GM23248 (cell line): ENCODE data around the gene STK32B. TPM values are rescaled to one million over a fixed set of nuclear protein-coding genes. Genes with fewer than 3 reads are reported as not detected.

Experiments used
- DNase-seq: peaks from one replicate; pipeline ENCODE4 v3.0.0-alpha.2; 2015
- H2AFZ ChIP-seq: fragments of 200-600 bp; sonication (generic); 2 replicates; pipeline ENCODE4 v1.6.1; 2016; ENCODE audit warnings: antibody characterized with exemption
- H3F3A ChIP-seq: fragments of 200-600 bp; sonication (generic); 2 replicates; pipeline ENCODE4 v1.6.1; 2016; ENCODE audit warnings: mild to moderate bottlenecking, antibody characterized with exemption, mixed run types; ENCODE audit not compliant: insufficient read depth
- H3K27ac ChIP-seq: fragments of 200-600 bp; sonication (generic); 2 replicates; pipeline ENCODE4 v1.5.1; 2016; ENCODE audit warnings: mild to moderate bottlenecking
- H3K27me3 ChIP-seq: fragments of 200-600 bp; sonication (generic); replicated peaks from 2 replicates; pipeline ENCODE4 v1.6.1; 2016; ENCODE audit warnings: mild to moderate bottlenecking; ENCODE audit not compliant: insufficient read depth
- H3K36me3 ChIP-seq: fragments of 200-600 bp; sonication (generic); 2 replicates; pipeline ENCODE4 v1.6.1; 2016; ENCODE audit warnings: low read depth, mild to moderate bottlenecking
- H3K4me1 ChIP-seq: fragments of 200-600 bp; sonication (generic); 2 replicates; pipeline ENCODE4 v1.6.1; 2016; ENCODE audit warnings: mild to moderate bottlenecking; ENCODE audit not compliant: insufficient read depth
- H3K4me2 ChIP-seq: fragments of 200-600 bp; sonication (generic); one replicate; pipeline ENCODE4 v1.6.1; 2016; ENCODE audit warnings: mild to moderate bottlenecking; ENCODE audit not compliant: unreplicated experiment
- H3K4me3 ChIP-seq: fragments of 200-600 bp; sonication (generic); 2 replicates; pipeline ENCODE4 v1.5.1; 2016; ENCODE audit warnings: mild to moderate bottlenecking
- H3K79me2 ChIP-seq: fragments of 200-600 bp; sonication (generic); 2 replicates; pipeline ENCODE4 v1.6.1; 2016; ENCODE audit warnings: mild to moderate bottlenecking; ENCODE audit not compliant: insufficient read depth
- H3K9ac ChIP-seq: fragments of 200-600 bp; sonication (generic); 2 replicates; pipeline ENCODE4 v1.6.1; 2016; ENCODE audit warnings: mild to moderate bottlenecking
- H3K9me2 ChIP-seq: fragments of 200-600 bp; sonication (generic); 2 replicates; pipeline ENCODE4 v1.6.1; 2016; ENCODE audit warnings: mixed run types, mild to moderate bottlenecking, moderate library complexity; ENCODE audit not compliant: insufficient read depth
- H3K9me3 ChIP-seq: fragments of 200-600 bp; sonication (generic); one replicate; pipeline ENCODE4 v1.6.1; 2017; ENCODE audit warnings: low read depth
- H4K20me1 ChIP-seq: fragments of 200-600 bp; sonication (generic); 2 replicates; pipeline ENCODE4 v1.6.0; 2016; ENCODE audit not compliant: insufficient read depth
- EZH2 ChIP-seq: fragments of 200-600 bp; sonication (generic); IDR thresholded peaks from 2 replicates; pipeline ENCODE4 v1.6.1; 2018; ENCODE audit warnings: antibody characterized with exemption, mild to moderate bottlenecking; ENCODE audit not compliant: insufficient read depth, poor library complexity, severe bottlenecking
- EZH2phosphoT487 ChIP-seq: fragments of 200-600 bp; sonication (generic); IDR thresholded peaks from 2 replicates; pipeline ENCODE4 v1.6.1; 2018; ENCODE audit warnings: antibody characterized with exemption, moderate library complexity, mild to moderate bottlenecking, low read depth; ENCODE audit not compliant: insufficient read depth
- WGBS, 2 experiments: methylation state at CpG; one replicate each; pipeline ENCODE4 v1.1.6; 2015 to 2017; ENCODE audit warnings: low lambda C conversion rate in 2 of 2, low coverage in 1 of 2; ENCODE audit errors: missing lambda C conversion rate in 2 of 2; 5-methylcytosine and 5-hydroxymethylcytosine counted together
- in situ Hi-C: fragments of 300-500 bp; cut with MboI; formaldehyde crosslinking; loops from 2 replicates; pipeline ENCODE4 v1.15.0; 2020
- polyA plus RNA-seq: library from polyadenylated mRNA; unstranded; fragments of >200 nt; fragmentation: Nextera tagmentation; extraction: Ambion mirVana; gene quantifications from 2 replicates; pipeline ENCODE4 v1.2.1, GENCODE V29; 2016
- total RNA-seq: library from RNA; depleted of rRNA; stranded (reverse); fragments of >200 nt; shearing (Covaris generic); gene quantifications from 2 replicates; pipeline ENCODE4 v1.2.3, GENCODE V29; 2014

Gene STK32B
- total and polyA plus RNA-seq, 2 experiments from 2014 or later = 4.9 to 6.1 TPM

DNA sequence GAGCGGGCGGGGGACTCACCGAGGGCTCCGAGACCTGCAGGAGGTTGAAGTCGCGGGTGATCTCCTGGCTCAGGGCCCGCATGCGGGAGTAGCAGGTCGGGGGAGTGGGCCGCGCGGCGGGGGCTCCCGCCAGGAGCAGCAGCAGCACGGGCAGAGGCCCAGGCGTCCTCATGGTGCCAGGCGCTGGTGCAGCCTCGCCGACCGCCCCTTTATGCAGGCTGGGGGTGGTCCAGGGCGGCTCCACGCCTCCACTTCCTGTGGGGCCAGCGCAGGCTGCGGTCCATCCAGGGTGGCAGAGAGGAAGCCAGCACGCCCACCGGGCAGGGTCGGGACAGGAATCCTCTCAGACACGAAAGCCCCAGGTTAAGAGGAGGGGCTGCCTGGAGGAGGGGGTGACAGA, 32.0 kb upstream of the STK32B start, which contains the start of gene CYTL1:
Gene CYTL1, minus strand, starts transcription at position 185 of the 400 bp plus-strand sequence. Its CDS starts 13 bp downstream, at position 172.
- no peak within 1 kb of the TSS for H3K27ac ChIP-seq
- TF ChIP-seq EZH2 = no peak
- TF ChIP-seq EZH2phosphoT487 = no peak
- no peaks in the 10 kb centered on the region for H3K4me1 ChIP-seq
- 20 to 27% methylated on average over 20 to 28 of the region's 28 CpGs for WGBS, 2 experiments
- H3F3A ChIP-seq = no peaks in the 10 kb centered on the region
- H3K36me3 ChIP-seq = no peaks in the 10 kb centered on the region
- no peak within 1 kb of the TSS for H3K4me3 ChIP-seq
- H3K9me2 ChIP-seq = no peaks in the 10 kb centered on the region
- H3K9me3 ChIP-seq = no peaks in the 10 kb centered on the region
- no peaks in the 10 kb centered on the region for H3K79me2 ChIP-seq
- no peak within 1 kb of the TSS for H3K9ac ChIP-seq
- H3K27me3 ChIP-seq = peaks cover 38% of the 10 kb centered on the region
- H2AFZ ChIP-seq = 0 out of 2 replicates have a peak within 1 kb of the TSS, but pooled peaks have one; percentile 38
- peak within 1 kb of the TSS; percentile 28 for H3K4me2 ChIP-seq
- in situ Hi-C loops = no loop called here
- no peaks in the 10 kb centered on the region for H4K20me1 ChIP-seq
- no peak for DNase-seq

DNA sequence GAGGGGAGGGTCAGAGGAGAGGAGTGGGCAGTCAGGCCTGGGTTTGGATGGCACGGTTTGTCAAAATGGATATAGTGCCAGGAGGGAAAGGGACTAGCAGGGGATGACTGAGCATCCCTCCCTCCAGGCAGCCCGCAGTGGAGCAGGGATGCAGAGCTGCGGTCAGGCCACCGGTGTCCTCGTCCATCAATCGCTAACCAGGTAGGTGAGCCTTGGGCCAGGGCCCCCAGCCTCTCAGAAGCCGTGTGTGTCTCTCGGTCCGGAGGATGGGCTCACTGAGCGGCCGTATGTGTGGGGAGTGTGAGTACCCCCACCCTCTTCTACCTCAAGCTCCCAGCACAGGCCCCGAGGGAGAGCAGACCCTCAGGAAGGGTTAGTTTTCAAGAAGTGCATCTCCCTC, 31.5 kb upstream of the STK32B start:
- no peaks in the 10 kb centered on the region for H3K79me2 ChIP-seq
- in situ Hi-C loops = no loop called here
- H3K27ac ChIP-seq = no peak overlapping the region
- H3K9me3 ChIP-seq = no peaks in the 10 kb centered on the region
- no peak overlapping the region for H2AFZ ChIP-seq
- no peak overlapping the region for H3K4me3 ChIP-seq
- H3K4me1 ChIP-seq = no peaks in the 10 kb centered on the region
- WGBS, 2 experiments = 90 to 93% methylated on average over 12 of the region's 12 CpGs
- no peaks in the 10 kb centered on the region for H3K36me3 ChIP-seq
- no peaks in the 10 kb centered on the region for H3F3A ChIP-seq
- H4K20me1 ChIP-seq = no peaks in the 10 kb centered on the region
- TF ChIP-seq EZH2 (no peak), EZH2phosphoT487 (no peak)
- H3K27me3 ChIP-seq = peaks cover 38% of the 10 kb centered on the region
- H3K4me2 ChIP-seq = no peak overlapping the region
- no peak for DNase-seq
- no peaks in the 10 kb centered on the region for H3K9me2 ChIP-seq
- no peak overlapping the region for H3K9ac ChIP-seq

DNA sequence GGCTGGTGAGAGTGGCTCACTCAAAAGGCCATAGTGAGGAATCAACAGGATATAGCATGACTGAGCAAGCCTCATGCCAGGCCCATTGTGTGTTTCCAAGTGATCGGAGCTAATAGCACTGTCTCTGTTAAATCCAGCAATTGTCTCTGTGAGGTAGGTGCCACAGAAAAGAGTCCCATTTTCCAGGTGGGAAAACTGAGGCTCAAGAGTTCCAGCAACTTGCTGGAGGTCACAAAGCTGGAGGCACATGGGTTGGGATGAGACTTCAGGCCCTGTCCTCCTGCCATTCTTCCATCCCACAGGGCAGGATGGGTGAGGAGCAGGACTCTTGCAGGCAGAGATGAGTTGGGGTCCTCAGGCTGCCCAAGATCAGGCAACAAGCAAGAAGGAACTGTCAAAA, 30.9 kb upstream of the STK32B start:
- Histone ChIP-seq H3K9me2 (no peaks in the 10 kb centered on the region), H3K79me2 (no peaks in the 10 kb centered on the region), H3K9ac (no peak overlapping the region), H3K4me2 (no peak overlapping the region), H4K20me1 (no peaks in the 10 kb centered on the region), H3K9me3 (no peaks in the 10 kb centered on the region), H3K36me3 (no peaks in the 10 kb centered on the region), H3K27ac (no peak overlapping the region), H3K27me3 (peaks cover 37% of the 10 kb centered on the region), H3K4me1 (no peaks in the 10 kb centered on the region), H3K4me3 (no peak overlapping the region), H3F3A (no peaks in the 10 kb centered on the region), H2AFZ (no peak overlapping the region)
- no peak for TF ChIP-seq EZH2phosphoT487
- no peak for TF ChIP-seq EZH2
- no peak for DNase-seq
- in situ Hi-C loops = no loop called here
- 55 to 57% methylated on average over 1 of the region's 1 CpG for WGBS, 2 experiments

DNA sequence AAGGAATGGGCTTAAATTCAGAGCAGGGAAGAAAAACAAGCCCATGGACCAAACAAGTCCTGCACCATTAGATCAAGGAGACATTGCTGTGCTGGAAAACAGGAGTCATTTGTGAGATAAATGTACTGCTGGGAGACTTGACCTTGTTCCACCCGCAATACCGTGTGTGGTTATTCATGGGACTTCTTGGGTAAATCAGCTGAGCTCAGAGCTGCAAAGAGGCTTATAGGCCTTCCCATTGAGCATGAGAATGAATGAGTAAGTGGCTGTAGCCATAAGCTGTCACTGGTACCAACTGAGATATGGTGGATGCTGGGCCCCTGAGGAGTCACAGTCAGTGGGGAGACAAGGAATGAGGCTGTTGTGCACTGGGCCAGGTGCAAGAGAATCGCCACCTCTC, 29.7 kb upstream of the STK32B start:
- H3K4me2 ChIP-seq = no peak overlapping the region
- no peak overlapping the region for H2AFZ ChIP-seq

DNA sequence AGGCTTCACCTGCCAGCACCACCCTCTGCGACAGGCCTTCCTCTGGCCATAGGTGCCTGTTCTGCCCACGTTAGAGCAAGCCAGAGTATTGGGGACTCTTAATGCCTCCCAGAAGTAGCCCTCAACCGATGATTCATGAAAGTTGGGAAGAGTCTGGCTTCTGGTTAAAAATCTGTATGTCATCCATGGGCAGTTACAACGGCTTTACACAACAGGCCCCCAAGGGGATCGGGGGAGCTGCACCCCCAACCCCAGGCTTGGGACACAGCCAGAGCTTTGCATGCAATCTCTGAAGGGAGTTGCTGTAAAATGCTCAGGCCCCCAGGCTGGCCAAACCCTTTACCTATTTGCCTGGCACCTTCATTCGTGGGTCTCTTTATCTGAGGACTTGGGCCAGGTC, 26.6 kb upstream of the STK32B start:
- Histone ChIP-seq H3K4me3 (no peak overlapping the region), H3K4me1 (no peaks in the 10 kb centered on the region), H3K36me3 (no peaks in the 10 kb centered on the region), H4K20me1 (no peaks in the 10 kb centered on the region), H3K27ac (no peak overlapping the region), H3K9me3 (no peaks in the 10 kb centered on the region), H3K4me2 (no peak overlapping the region), H3K27me3 (peaks cover 44% of the 10 kb centered on the region), H3K79me2 (no peaks in the 10 kb centered on the region), H3K9me2 (no peaks in the 10 kb centered on the region), H3F3A (no peaks in the 10 kb centered on the region), H3K9ac (no peak overlapping the region), H2AFZ (no peak overlapping the region)
- TF ChIP-seq EZH2 (no peak), EZH2phosphoT487 (no peak)
- in situ Hi-C loops = loop anchor here (25.0 kb wide), 1 partner anchor 788 kb away; no protein-coding TSS in a partner anchor
- DNase-seq = peak; percentile 38
- WGBS, 2 experiments = 33 to 36% methylated on average over 6 of the region's 6 CpGs

More for the DNA sequence above, 29.7 kb upstream of the STK32B start:
- H3K27ac ChIP-seq = no peak overlapping the region
- WGBS, 2 experiments = 74 to 80% methylated on average over 3 of the region's 3 CpGs
- H3K4me1 ChIP-seq = no peaks in the 10 kb centered on the region
- H3K36me3 ChIP-seq = no peaks in the 10 kb centered on the region
- H3F3A ChIP-seq = no peaks in the 10 kb centered on the region
- H3K9ac ChIP-seq = no peak overlapping the region
- no peaks in the 10 kb centered on the region for H4K20me1 ChIP-seq
- no peak for DNase-seq
- TF ChIP-seq EZH2phosphoT487 (no peak), EZH2 (no peak)
- no peak overlapping the region for H3K4me3 ChIP-seq
- no peaks in the 10 kb centered on the region for H3K9me2 ChIP-seq
- H3K27me3 ChIP-seq = peaks cover 37% of the 10 kb centered on the region
- H3K79me2 ChIP-seq = no peaks in the 10 kb centered on the region
- H3K9me3 ChIP-seq = no peaks in the 10 kb centered on the region
- in situ Hi-C loops = no loop called here
